Raji (cell line): Measurements from ENCODE around the gene FTCD.

Experiments
- POLR2A ChIP-seq: IDR thresholded peaks from 2 replicates; pipeline ENCODE4 v1.6.1; 2011; ENCODE audit warnings: low read depth, low read length, control low read depth; ENCODE audit not compliant: insufficient read depth

The FTCD gene

GRCh38 chr21:46135782-46136395 is 19.5 kb downstream of the FTCD start:
- TF ChIP-seq POLR2A, result no peak

GRCh38 chr21:46131838-46132651 is 23.3 kb downstream of the FTCD start:
- no peak for TF ChIP-seq POLR2A

- no peak for TF ChIP-seq POLR2A
Observed at GRCh38 chr21:46131588-46131837, 23.9 kb downstream of the FTCD start.

DNA sequence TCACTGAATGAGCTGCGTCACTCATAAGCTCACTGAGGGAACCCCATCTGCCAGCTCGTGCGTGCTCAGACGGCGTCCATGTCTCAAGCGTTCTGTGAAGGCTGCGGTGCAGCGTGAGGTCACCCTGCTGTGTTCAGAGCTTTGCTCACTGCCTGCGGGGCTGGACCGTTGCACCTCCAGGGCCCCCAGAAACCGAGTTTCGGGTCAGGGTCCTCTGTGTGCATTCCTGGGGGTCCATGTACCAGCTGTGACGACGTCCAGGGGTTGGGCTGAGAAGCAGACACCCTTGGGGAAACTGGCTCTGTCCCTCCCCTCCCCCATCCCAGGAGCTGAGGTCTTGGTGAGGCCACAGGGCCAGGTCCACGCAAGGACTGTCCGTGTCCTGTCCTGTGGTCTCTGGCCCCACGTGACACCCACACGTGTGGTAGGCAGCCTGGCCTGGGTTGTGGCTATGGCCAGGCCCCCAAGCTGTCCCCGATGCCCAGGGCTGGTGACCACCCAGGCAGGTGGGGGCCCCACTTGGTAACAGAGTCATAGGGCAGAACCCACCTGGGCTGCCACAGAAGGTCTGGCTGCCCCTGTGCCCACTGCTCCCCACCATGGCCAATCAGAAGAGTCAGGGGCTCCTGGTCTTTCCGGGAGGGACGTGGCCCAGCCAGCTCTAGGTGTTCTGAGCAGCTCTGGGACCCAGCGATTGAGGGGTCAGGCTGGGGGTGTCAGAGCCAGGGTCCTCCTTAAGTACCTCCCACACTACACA is 24.4 kb downstream of the FTCD start:
- no peak for TF ChIP-seq POLR2A

DNA sequence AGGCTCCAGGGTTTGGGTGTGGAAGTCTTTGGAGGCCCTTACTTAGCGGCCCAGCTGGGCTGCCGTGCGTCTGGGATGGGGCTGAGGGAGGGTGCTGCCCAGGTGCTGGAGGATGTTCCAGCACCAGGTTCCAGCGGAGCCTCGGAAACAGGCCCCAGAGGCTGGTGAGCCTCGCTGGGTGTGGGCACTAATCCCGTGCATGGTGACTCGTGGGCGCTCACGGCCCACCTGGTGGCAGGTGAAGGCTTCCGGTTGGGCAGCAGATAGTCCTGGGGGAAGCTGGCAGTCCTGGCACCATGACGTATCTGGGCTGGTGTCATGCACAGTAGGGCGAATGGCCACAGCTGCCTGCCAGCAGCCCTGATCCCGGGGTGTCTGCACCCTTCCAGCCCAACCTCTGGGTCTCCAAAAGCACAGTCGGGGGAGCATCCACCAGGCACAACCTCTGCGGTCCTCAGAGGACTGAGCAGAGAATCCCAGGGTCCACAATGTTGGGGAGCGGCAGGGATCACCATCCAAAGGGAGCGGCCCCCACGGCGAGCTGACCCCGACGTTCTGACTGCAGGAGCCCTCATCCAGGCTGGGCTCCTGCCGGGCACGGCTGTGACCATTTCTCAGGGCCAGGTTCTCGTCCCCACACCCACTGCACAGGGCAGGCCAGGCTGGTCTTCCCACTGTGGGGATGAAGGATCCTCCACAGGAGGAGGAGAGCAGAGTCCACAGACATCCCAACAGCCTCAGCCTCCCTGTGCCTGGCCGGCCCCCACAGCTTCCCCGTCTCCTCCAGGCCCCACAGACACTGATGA is 25.3 kb downstream of the FTCD start:
- TF ChIP-seq POLR2A, result no peak

DNA sequence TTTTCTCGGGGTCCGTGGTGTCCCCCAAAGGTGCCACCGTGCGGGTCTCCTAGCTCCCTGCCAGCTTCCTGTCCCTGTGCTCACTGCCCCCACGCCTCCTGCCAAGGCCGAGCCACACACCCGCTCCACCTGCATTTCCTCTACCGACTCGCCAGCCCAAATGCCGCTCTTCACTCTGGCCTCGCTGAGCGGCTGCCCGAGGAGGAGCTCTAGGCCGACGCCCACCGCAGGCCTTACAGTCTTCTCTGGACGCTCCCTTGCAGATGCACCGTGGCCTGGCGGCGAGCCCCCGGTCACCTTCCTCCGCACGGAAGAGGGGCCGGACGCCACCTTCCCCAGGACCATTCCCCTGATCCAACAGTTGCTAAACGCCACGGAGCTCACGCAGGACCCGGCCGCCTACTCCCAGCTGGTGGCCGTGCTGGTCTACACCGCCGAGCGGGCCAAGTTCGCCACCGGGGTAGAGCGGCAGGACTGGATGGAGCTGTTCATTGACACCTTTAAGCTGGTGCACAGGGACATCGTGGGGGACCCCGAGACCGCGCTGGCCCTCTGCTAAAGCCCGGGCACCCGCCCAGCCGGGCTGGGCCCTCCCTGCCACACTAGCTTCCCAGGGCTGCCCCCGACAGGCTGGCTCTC is 26.3 kb downstream of the FTCD start:
- TF ChIP-seq POLR2A, result no peak

DNA sequence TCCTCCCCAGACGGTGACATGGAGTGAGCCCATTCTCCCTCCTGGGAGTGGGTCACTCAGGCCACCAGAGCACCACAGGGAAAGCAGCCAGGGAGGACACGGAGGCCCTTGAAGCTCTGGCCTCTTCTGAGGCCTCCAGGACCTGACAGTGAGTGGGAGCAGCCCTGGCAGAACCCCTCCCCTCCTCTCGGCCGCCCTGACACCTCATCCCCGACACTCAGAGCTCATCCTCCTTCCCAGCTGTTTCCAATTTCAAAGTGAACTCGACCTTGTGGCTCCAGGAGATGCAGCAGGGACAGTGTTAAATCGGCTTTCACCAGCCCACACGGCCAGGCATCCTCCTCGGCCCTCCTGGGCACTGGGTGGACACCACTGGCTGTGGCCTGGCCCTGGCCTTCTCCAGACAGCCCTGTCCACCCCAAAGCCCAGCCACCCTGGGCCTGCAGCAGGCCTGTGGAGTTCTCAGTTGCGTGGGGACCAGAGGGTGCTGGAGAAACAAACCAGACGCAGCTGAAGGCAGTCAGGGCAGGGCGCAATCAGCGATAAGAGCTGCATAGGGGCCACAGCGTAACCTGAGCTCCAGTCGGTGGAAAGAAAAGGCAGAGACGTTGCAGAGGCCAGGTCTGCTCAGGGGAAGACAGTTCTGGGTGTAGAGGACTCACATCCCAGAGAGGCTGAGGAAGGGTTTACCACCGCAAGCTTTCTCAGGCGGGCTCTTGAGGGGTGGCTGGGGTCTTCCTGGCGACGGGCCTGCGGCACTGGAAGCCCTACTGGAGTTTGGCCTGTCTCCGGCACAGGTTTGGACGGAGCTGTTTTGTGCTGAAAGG is 27.1 kb downstream of the FTCD start:
- TF ChIP-seq POLR2A, result no peak

- no peak for TF ChIP-seq POLR2A
Observed at GRCh38 chr21:46127239-46128105, 27.9 kb downstream of the FTCD start.

GRCh38 chr21:46126309-46127238 is 28.8 kb downstream of the FTCD start:
- TF ChIP-seq POLR2A, result no peak

DNA sequence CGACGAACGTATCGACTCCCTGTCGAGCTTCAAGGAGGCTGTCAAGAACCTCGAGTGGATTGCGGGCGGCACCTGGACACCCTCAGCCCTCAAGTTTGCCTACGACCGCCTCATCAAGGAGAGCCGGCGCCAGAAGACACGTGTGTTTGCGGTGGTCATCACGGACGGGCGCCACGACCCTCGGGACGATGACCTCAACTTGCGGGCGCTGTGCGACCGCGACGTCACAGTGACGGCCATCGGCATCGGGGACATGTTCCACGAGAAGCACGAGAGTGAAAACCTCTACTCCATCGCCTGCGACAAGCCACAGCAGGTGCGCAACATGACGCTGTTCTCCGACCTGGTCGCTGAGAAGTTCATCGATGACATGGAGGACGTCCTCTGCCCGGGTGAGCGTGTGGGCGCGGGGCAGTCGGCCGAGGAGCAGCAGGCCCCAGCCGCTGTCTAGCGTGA is 29.5 kb downstream of the FTCD start:
- TF ChIP-seq POLR2A, result no peak

DNA sequence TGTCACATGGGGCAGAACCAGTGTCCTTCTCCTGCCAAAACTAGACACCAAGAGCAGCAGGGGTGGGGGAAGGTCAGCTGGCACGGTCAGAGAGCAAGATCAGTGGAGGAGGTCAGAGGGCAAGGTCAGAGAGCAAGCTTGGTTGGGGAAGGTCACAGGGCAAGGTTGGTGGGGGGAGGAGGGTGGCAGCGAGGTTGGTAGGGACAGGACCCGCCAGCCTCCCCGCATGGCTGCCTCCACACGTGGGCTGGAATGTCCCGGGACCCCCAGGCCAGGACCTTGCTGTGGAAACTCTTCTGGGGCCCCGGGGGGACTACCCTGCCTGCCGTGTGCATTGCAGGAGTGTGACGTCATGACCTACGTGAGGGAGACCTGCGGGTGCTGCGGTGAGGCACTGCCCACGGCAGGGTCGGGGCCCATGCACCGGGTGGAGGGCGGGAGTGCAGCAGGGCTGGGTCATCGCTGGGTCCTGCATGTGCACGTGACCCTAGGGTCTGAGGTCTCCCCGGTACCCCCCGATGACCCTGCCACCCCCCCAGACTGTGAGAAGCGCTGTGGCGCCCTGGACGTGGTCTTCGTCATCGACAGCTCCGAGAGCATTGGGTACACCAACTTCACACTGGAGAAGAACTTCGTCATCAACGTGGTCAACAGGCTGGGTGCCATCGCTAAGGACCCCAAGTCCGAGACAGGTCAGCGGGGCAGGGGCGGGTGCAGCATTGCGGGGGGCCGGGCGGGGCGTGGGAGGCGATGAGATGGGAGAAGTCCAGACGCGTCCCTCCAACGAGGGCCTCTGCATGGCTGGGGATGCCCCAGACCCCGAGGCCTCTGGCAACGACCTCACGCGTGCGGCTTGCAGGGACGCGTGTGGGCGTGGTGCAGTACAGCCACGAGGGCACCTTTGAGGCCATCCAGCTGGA is 30.2 kb downstream of the FTCD start:
- TF ChIP-seq POLR2A, result no peak
